ENCODE results near the gene ZFP36L1.

DNA sequence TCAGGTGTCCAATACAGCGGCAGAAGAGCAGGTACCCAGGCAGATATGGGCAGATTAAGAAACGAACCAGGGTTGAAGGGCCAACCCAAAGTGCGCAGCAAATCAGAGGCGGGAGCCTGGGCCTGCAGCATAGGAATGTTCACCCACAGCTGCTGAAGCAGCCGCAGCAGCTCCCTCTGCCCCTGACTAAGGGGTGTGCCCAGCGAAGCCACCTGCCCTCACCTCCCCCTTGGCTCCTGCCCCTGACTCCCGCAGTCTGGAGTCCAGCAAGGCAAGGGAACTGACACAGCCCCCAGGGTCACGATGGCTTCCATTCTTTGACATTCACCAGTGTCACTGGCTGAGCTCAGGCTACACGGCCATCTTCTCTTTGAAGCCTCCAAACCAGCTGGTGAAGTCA, 27.3 kb upstream of the ZFP36L1 start:
- TF ChIP-seq CTCF (IDR thresholded peaks at IDR 0.05) (no peak), ZFX (IDR thresholded peaks at IDR 0.05; ENCODE audit: borderline replicate concordance) (no peak)
